ENCODE data around the gene LMO4.

The LMO4 gene

GRCh38 chr1:87362063-87362833, 33.6 kb downstream of the LMO4 start:
- no peak for DNase-seq

DNA sequence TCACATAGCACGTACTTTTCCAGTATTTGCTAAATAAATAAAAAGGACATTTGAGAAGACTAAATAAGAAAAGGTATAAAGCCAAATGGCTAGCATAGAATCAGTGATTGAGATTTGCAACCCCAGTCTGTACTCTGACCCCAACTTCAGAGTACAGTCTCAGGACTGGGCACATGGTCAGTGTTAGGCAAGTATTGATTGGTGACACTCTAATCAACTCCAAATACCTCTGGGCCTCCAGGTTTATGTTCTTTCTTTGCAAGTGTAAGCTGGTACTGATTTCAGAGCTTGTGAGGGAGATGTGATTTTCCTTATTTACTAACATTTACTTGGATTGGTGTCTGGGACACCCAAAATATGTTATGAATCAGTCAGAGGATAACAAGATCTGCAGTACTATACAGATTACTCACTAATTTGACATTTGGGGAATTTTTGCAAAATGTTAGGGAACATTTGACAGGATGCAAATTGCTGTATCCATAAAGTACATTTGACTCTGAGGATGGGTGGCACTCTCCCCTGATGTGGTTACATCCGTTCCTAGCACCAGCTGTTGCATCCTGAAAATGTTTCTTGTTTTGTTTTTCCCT, 34.2 kb downstream of the LMO4 start:
- DNase-seq, result no peak

DNA sequence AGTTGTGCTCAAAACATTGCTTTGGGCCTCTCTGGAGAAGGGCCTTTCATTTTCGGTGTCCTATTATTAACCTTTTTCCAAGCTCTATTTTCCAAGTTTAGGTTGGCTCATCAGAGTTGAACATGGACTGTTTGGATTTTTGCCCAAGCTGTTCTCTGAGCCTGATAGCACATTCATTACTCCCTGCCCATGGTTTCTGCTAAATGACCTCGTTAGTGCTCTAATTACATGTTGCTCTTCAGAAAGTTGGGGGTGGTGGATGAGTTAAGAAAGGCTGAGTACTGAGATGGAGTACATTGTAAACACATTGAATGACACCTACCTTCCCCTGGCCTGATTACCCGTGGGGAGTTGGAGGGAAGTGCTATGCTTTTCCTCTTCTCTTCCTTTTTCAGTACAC, 38.9 kb downstream of the LMO4 start:
- no peak for DNase-seq

DNA sequence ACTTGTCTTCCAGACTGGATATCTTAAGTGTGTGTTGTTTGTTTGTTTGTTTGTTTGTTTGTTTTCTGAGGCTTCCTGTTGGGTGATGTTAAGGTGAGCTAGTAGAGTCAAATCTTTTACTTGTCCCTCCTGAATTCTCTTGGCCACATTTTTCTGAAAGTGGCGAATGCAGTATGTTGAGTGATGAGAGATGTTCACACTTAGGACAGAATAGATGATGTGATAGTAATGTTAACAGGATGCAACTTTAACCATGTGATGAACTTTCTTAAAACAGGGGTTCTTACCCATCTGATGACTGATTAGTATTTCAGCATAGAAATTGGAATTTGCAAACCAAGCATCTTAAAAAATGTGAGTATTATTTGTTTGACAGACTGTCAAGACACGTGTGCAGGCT, 40.2 kb downstream of the LMO4 start:
- DNase-seq, result no peak

- DNase-seq, result no peak
Measured at GRCh38 chr1:87369736-87370478, 41.2 kb downstream of the LMO4 start.

GRCh38 chr1:87370544-87370943, 41.9 kb downstream of the LMO4 start:
- no peak for DNase-seq

- no peak for DNase-seq
Measured at GRCh38 chr1:87379306-87379705, 50.6 kb downstream of the LMO4 start.

DNA sequence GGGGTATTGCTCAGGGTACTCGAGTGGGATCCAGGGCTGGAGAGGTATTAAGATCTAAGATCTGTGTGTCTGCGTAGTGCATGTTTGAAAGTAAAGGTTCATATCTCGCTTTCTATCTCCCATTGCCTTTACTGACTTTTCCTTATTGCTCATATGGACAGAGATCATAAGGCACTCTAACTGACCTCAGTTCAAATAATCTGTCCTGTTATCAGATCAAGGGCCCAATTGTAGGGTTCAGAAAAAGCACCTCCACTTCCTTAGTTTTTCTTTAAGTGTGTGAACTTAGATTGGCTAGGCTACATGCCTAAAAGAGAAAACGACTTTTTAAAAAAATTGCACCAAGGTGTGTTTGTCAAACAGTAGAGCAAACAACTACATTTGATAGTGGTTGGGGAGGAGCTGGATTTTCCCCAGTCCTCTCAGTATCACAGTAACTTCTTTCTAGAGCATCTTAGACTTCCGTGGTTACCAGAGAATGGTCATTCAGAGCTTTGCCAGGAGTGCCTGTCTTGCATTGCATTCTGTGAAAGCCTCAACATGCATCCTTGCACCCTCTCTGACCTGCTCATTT, 57.6 kb downstream of the LMO4 start:
- DNase-seq, result no peak

DNA sequence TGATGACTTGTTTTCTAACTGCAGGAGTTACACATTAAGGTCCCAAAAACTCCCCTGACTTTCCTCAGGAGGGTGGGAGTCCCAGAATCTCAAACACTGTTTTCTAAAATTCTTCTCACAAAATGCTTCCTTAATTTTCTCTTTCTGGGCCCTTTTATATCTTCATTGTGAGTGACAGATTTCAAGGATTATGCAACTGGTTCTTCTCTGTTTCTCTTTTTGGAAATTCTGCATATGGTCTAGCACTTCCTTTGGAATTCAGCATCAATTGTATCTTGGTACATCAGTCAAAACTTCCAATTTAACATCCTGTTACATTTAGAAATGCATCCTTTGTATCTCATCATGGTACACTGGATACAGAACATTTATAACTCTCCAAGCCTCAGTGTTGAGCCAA, 59.7 kb downstream of the LMO4 start:
- no peak for DNase-seq

GRCh38 chr1:87389011-87389410, 60.3 kb downstream of the LMO4 start:
- DNase-seq, result no peak

DNA sequence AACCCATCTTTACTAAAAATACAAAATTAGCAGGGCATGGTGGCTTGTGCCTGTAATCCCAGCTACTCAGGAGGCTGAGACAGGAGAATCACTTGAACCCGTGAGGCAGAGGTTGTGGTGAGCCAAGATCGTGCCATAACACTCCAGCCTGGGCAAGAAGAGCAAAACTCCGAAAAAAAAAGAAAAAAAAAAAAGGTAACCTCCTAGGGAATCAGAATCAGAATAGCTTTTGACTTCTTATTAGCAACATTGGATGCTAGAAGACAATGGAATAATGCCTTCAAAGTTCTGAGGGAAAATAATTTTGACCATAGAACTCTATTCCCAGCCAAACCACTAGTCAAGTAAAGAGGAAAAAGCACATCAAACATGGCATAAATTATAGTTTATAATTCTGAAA, 60.9 kb downstream of the LMO4 start:
- no peak for DNase-seq

DNA sequence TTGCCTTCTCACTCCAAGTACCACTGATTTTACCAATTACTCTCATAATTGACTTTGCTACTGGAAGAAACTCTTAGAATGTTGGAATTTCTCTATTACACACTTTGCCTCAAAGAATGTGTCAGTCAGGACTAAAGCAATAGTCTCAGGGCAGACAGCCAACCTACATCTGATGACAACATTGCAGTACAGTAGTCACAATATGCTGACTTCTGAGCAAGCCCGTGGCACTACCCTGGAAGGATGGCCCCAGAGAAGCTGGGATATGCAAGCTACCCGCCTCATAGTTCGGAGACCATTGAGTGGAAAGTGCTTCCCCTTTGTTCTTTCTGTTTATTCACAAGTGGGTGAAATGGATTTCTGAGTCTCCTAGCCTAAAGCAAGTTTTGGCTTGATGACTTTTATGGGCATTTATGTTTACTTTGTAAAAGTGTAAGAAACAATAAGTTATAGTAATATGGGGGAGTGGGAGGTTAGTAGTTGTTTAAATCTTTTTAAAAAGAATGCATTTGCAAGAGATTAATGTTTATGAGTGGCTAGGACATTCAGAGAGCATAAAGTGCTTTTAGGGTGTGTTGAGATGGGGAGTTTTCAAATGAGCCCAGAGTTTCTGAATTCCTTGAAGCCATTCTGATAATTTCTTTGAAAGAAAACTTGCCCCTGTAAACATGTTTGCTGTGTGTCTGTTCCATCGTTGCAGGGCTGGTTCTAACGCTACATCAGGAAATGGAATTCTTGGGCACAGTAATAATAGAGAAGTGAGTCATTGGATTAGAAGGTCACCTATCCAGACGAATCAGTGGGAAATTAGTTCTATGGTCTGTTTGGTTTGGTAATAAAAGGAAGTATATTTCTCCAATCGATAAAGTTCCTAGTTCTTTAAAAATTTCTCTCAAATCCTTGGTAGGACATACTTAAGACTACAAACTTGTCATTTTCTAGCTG, 63.8 kb downstream of the LMO4 start:
- no peak for DNase-seq

- DNase-seq, result no peak
Measured at GRCh38 chr1:87393445-87394085, 64.9 kb downstream of the LMO4 start.

GRCh38 chr1:87394513-87394912, 65.8 kb downstream of the LMO4 start:
- no peak for DNase-seq

- no peak for DNase-seq
Measured at GRCh38 chr1:87394982-87395381, 66.3 kb downstream of the LMO4 start.
